Activated T-helper 1 cell treated with Interleukin-2 at 50 U/mL for 16 hours (primary cell): ENCODE results near the gene DCTN4.
A peak's percentile ranks its signal among the peaks of the same experiment; 100 is the strongest.

Experiments
- DNase-seq: peaks from one replicate; pipeline ENCODE4 v3.0.0-alpha.2; 2020; ENCODE audit warnings: low read depth

The DCTN4 gene

DNA sequence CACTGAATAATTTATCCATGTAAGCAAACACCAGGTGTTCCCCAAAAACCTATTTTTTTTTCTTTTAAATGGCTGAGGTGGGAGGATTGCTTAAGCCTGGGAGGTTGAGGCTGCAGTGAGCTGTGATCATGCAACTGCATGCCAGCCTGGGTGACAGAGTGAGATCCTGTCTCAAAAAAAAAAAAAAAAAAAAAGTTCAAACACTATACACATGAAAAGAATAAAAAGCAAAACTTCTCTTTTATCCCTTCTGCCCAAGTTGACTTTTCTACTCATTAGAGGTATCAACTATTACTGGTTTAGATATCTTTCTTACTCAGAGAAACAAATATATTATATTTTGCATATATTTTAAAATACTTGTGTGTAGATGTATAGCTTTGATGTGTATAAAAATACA lies 17.8 kb downstream of the DCTN4 start:
- no peak for DNase-seq

DNA sequence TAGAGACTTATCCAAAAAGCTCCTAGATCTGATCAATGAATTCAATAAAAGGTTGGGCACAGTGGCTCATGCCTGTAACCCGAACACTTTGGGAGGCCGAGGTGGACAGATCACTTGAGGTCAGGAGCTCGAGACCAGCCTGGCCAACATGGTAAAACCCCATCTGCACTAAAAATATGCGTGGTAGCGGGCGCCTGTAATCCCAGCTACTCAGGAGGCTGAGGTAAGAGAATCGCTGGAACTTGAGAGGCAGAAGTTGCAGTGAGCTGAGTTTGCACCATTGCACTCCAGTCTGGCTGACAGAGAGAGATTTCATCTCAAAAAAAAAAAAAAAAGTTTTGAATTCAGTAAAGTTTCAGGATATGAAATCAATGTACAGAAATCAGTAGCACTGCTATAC lies 20.0 kb downstream of the DCTN4 start:
- no peak for DNase-seq

DNA sequence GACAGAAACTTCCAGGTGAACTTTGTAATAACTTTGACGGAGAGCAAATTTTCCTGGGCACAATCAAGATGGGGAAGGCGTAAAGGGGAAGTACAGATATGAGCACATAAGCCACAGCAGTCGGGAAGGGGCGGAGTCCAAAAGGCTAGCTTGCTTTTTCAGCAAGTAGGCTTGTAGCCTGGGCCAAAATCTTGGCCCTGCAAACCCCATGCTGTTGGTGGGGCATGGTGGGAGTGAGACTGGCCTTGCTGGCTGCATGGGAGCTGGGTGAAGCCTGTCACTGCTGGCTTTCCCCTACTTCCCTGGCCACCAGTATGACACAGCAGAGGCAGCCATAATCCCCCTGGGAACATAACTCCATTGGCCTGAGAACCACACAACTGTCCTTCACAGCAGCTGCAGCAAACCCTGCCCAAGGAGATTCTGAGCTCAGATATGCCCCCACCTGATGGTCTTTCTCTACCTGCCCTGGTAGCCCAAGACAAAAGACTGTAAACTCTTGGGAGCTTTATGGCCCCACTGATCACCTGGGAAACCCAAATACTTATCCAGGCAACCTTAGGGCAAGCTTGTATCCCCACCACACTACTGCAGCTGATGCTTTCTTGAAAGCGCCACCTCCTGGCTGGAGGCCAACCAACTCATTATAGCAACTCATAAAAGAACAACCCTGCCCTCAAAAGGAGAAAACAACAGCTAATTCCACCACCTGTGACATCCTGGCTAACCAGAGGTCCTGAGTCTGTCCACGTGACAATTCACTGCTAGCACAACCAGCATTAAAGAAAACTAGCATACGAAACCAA lies 24.0 kb downstream of the DCTN4 start:
- no peak for DNase-seq

DNA sequence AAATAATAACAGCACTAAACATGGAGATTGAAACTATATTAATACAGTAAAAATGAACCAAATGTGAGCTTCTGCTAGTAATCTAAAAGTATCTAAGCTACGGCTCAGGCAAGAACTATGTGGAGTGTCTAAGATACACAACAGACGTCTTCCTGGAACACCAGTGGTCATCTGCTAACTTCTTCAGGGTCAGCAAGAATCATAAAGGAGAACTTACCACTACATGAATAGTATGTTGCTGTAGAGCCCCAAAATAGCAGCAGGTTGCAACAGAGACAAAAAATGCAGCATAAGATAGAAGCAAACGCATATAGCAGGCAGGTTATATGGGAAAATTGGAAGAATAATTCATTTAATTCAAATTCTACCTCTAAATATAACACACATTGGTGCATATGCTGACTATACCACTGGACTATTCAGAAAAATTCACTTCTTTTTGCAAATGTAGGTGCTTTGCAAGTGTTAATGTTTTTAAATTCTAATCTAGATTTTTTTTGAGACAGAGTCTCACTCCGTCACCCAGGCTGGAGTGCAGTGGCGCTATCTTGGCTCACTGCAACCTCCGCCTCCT lies 27.1 kb downstream of the DCTN4 start:
- DNase-seq: no peak

- no peak for DNase-seq
These were observed 29.0 kb downstream of the DCTN4 start for GRCh38 chr5:150729859-150730258.

- no peak for DNase-seq
These were observed 35.0 kb downstream of the DCTN4 start for GRCh38 chr5:150723845-150724244.

GRCh38 chr5:150710165-150710564 lies 48.7 kb downstream of the DCTN4 start:
- no peak for DNase-seq

- no peak for DNase-seq
These were observed 51.9 kb downstream of the DCTN4 start for GRCh38 chr5:150706776-150707390.

DNA sequence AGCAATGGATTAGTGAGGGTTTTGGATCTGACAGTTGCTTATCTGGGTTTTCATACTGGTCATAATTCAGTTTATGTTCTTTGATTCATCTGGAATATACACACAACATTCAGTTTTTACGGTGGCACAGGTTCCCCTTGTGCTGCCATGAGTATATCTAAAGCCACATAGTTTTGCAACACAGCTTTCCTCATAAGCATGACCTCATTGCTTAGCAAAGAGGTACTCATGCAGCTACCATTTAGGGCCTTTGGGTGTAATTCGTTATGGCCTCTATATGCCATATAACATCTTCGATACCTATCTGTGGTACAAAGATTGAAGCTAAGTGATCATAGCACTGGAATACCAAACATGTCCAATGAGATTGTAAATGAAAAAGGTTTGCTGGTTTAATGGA lies 55.1 kb downstream of the DCTN4 start:
- no peak for DNase-seq

DNA sequence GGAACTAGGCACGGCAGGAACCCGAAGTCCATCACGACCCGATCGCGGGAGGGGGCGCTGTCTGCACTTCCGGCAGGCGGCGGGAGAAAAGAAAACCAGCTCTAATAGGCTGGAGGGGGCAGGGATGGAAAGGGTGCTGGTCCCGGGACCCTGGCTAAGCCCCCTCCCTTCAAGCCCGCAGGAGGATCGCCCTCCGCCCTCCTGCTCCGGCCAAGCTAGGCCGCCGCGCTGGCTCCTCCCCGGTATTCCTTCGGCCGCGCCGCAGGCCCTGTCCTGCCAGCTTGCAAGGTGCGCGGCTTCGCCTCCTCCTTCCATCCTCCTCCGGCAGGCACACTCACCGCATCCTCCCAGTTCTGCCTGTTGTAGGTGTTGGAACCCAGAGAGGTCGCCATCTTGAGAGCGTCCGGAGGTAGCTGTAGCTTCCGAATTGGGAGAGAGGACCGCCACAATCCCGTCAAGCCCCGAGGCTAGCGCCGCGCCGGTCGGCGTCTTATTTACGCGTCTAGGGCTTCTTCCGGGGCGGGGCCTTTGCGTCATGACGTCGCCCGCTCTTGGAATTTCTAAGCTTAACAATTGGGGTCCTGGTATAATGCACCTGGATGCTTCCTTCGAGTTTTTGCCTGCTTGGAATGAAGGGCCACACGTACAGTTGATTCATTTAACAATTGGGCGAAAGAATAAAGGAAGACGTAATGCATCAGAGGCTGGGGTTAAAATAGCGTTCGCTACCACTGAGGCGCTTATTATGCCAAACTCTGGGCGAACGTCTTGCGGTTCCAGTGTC lies 58.0 kb downstream of the DCTN4 start, which contains the start of gene RBM22:
Gene RBM22, minus strand, starts transcription at position 469 of the 784 bp plus-strand sequence. Its CDS starts 77 bp downstream, at position 392.
- peak; percentile 84 for DNase-seq

DNA sequence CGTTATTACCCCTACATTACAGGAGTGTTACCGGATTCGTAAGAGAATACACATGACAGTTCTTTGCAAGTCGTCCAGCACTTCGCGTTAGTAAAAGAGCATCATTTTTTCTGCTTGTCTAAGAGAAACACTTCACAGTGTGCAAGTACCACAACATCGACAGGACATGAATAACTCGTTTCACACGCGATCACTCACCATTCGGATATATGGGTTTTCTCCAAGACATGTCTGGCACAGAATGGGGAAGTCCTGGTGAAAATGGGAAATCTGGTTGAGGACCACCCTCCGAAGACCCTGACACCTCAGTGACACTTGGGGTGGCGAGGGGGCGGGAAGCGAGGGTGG lies 58.6 kb downstream of the DCTN4 start:
- no peak for DNase-seq

DNA sequence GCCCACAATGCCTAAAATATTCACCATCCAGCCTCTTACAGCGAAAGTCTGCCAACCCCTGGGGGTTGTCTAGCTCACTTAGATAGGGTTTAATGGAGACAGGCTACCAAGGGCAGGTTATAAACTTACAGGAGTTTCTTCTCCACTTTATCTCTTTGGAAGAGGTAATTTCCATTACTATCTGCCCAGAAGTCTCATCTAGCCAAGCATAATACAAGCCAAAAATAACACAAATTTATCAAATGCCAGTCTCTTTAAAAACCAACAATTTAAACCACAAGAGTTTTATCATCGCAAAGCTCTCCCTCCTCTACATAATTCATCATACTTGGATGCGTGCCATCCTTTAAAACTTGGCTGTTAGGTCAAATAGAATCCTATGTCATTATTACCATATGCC lies 64.2 kb downstream of the DCTN4 start:
- no peak for DNase-seq

- DNase-seq: no peak
These were observed 66.5 kb downstream of the DCTN4 start for GRCh38 chr5:150692276-150692675.

GRCh38 chr5:150690760-150691159 lies 68.1 kb downstream of the DCTN4 start:
- DNase-seq: no peak

DNA sequence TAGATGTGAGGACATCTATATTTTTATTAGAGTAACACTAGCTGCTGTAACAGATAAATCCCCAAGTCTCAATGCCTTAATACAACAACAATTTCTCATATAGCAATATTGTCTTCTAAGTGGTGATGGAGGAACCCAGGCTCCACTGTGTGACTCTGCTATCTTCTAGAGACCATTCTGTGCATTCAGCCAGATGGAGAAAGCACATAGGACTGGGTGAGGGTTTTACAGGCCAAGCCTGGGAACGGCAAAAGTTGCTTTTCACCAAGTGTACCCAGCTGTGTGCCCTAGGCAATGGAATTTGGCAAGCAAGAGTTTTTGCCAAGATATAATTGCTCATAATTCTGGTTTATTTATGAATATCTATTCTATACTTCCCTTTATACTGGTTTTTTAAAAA lies 69.7 kb downstream of the DCTN4 start:
- DNase-seq: no peak

GRCh38 chr5:150676578-150676977 lies 82.2 kb downstream of the DCTN4 start:
- DNase-seq: no peak

DNA sequence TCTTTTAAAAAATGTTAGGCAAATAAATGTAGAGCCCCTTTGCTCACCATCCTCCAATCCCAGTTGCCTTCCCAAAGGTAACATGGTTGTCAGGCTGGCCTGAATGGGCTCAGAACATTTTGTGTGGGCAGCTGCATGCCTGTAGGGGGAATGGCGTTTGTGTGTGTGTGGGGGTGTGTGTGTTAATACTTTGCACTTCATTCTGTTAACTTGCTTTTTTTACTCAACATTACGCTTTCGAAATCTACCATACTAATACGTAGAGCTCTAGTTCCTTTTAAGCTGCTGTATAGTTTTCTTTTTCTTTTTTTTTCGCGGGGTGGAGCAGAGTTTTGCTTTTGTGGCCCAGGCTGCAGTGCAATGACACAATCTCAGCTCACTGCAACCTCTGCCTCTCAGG lies 83.7 kb downstream of the DCTN4 start:
- no peak for DNase-seq

GRCh38 chr5:150674341-150674821 lies 84.4 kb downstream of the DCTN4 start:
- no peak for DNase-seq

DNA sequence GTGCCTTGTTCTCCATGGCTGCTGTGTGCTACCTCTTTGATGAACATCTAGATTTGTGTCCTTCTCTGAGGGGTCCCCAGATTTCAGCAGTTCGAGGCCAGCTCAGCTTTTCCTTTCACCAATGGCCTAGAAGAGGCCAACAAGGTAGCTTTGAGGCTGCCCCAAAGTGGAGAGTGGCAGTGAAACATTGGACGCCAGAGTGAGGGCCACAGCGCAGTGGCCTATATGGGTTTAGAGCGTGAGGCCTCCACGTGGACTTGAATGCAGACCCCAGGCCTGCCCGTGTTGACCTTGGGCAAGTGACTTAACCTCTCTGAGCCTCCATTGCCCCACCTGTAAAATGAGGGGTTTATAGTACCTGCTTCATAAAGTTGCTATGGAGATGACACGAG lies 85.9 kb downstream of the DCTN4 start:
- DNase-seq: no peak

GRCh38 chr5:150672237-150672883 lies 86.5 kb downstream of the DCTN4 start:
- no peak for DNase-seq

GRCh38 chr5:150671509-150672236 lies 87.1 kb downstream of the DCTN4 start:
- DNase-seq: no peak
